OCI-LY1 (cell line): ENCODE data around the gene DUSP22.

Experiments
- EZH2 ChIP-seq: fragments of 200-600 bp; sonication (generic), shearing (Covaris generic); IDR thresholded peaks from 2 replicates; pipeline ENCODE4 v1.8.0; 2017; ENCODE audit warnings: borderline replicate concordance, mixed run types, mild to moderate bottlenecking, antibody characterized with exemption, low read length, moderate library complexity, mixed read lengths
- TF ChIP-seq, protein P1 (sequence below): fragments of 200-600 bp; sonication (generic), shearing (Covaris generic); IDR thresholded peaks from 2 replicates; pipeline ENCODE4 v1.5.1; 2017; ENCODE audit warnings: mild to moderate bottlenecking, antibody characterized with exemption, low read length, moderate library complexity, mixed read lengths

DNA sequence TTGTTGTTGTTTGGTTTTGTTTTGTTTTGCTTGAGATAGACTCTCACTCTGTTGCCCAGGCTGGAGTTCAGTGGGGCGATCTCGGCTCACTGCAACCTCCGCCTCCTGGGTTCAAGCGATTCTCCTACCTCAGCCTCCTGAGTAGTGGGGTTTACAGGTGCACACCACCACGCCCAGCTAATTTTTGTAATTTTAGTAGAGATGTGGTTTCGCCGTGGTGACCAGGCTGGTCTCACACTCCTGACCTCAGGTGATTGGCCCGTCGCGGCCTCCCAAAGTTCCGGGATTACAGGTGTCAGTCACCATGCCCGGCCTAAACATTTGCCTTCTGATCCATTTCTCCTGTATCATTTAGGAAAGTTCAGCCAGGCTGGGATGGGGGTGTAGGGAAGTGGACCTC lies 17.7 kb downstream of the DUSP22 start:
- TF ChIP-seq, protein P1, sequence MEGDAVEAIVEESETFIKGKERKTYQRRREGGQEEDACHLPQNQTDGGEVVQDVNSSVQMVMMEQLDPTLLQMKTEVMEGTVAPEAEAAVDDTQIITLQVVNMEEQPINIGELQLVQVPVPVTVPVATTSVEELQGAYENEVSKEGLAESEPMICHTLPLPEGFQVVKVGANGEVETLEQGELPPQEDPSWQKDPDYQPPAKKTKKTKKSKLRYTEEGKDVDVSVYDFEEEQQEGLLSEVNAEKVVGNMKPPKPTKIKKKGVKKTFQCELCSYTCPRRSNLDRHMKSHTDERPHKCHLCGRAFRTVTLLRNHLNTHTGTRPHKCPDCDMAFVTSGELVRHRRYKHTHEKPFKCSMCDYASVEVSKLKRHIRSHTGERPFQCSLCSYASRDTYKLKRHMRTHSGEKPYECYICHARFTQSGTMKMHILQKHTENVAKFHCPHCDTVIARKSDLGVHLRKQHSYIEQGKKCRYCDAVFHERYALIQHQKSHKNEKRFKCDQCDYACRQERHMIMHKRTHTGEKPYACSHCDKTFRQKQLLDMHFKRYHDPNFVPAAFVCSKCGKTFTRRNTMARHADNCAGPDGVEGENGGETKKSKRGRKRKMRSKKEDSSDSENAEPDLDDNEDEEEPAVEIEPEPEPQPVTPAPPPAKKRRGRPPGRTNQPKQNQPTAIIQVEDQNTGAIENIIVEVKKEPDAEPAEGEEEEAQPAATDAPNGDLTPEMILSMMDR: no peak
- no peak for TF ChIP-seq EZH2
